Ovary (tissue), 3 donors: ENCODE data around the gene SOX18.

Experiments used
- CTCF ChIP-seq, 3 donors: fragments of 450-650 bp in 2 of 3; fragments of 200-600 bp in 1 of 3; IDR thresholded peaks; one replicate each; pipeline versions ENCODE4 v1.5.1 to v1.8.0; 2016 to 2022; ENCODE audit warnings: antibody characterized with exemption in 3 of 3, mild to moderate bottlenecking in 1 of 3
- POLR2A ChIP-seq: fragments of 450-650 bp; IDR thresholded peaks from one replicate; pipeline ENCODE4 v1.6.1; 2017; ENCODE audit warnings: antibody characterized with exemption, mild to moderate bottlenecking, moderate library complexity
- donor health status: DM: no; HTN: no; CAD: no.

DNA sequence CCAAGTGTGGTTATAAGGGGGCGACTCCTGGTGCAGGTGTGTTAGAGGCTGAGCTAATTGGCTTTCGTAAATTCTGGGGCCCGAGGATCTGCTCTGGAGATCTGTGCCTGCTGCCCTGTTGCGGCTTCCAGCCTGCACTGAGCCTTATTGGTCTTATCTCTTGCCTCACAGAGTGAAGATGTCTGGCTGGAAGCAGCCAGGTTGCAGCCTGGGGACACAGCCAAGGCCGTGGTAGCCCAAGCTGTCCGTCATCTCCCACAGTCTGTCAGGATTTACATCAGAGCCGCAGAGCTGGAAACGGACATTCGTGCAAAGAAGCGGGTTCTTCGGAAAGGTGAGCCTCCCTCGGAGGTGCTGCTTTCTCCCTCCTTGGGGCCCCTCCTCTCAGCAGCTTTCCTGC is 48.5 kb downstream of the SOX18 start:
- TF ChIP-seq CTCF (IDR thresholded peaks at IDR 0.05) (no peak), POLR2A (no peak)
